Skin of body (tissue), 2 donors: ENCODE data around the gene IQCK. TPM values are rescaled to one million over a fixed set of nuclear protein-coding genes. Genes with fewer than 3 reads are reported as not detected.
"Not testable (repeated sequence)": the region's sequence is repeated elsewhere in the genome, so short reads cannot be mapped to it uniquely, and the experiment has no call there.

Source experiments
- DNase-seq: peaks from one replicate; lab custom pipeline; 2025; lab: John Stamatoyannopoulos, UW
- total RNA-seq: library from RNA; depleted of rRNA; stranded (reverse); fragments of >200 nt; gene quantifications from one replicate; pipeline ENCODE4 v1.2.3, GENCODE V29; 2014

IQCK gene
- total RNA-seq, 1 donor from 2014 or later, result 11.4 TPM

GRCh38 chr16:19716183-19716582 lies 1.9 kb upstream of the IQCK start:
- no peak for DNase-seq

GRCh38 chr16:19716728-19717127 lies 1.3 kb upstream of the IQCK start:
- DNase-seq, result not testable (repeated sequence)

GRCh38 chr16:19717314-19717713 lies 757 bp upstream of the IQCK start:
- DNase-seq, result no peak

GRCh38 chr16:19718624-19718965 lies 524 bp downstream of the IQCK start:
- DNase-seq, result no peak

- no peak for DNase-seq
These were observed 4.3 kb downstream of the IQCK start for GRCh38 chr16:19722269-19722952.

- no peak for DNase-seq
These were observed 4.9 kb downstream of the IQCK start for GRCh38 chr16:19722981-19723380.

- DNase-seq, result no peak
These were observed 10.5 kb downstream of the IQCK start for GRCh38 chr16:19728636-19728965.

- no peak for DNase-seq
These were observed 15.5 kb downstream of the IQCK start for GRCh38 chr16:19733551-19733950.

- DNase-seq, result no peak
These were observed 17.2 kb downstream of the IQCK start for GRCh38 chr16:19735074-19735867.

- DNase-seq, result peak; percentile 44
These were observed 19.4 kb downstream of the IQCK start for GRCh38 chr16:19737306-19738038.

GRCh38 chr16:19741354-19741753 lies 23.3 kb downstream of the IQCK start:
- no peak for DNase-seq

GRCh38 chr16:19743816-19744159 lies 25.7 kb downstream of the IQCK start:
- DNase-seq, result no peak

GRCh38 chr16:19744670-19745069 lies 26.6 kb downstream of the IQCK start:
- DNase-seq, result no peak

- DNase-seq, result no peak
These were observed 27.4 kb downstream of the IQCK start for GRCh38 chr16:19745286-19746010.

GRCh38 chr16:19746561-19746960 lies 28.5 kb downstream of the IQCK start:
- DNase-seq, result no peak

- DNase-seq, result peak; percentile 31
These were observed 30.5 kb downstream of the IQCK start for GRCh38 chr16:19748389-19749168.

GRCh38 chr16:19749571-19750080 lies 31.6 kb downstream of the IQCK start:
- DNase-seq, result no peak

GRCh38 chr16:19751478-19752385 lies 33.7 kb downstream of the IQCK start:
- no peak for DNase-seq

- DNase-seq, result no peak
These were observed 36.0 kb downstream of the IQCK start for GRCh38 chr16:19753815-19754643.
